Caco-2 (cell line): Measurements from ENCODE around the gene PCBP2. TPM values are rescaled to one million over a fixed set of nuclear protein-coding genes. Genes with fewer than 3 reads are reported as not detected.
A peak's percentile ranks its signal among the peaks of the same experiment; 100 is the strongest.

Experiments
- BruUV-seq: library from RNA; stranded (reverse); fragments of 400-500 nt; replicated peaks from 2 replicates; lab custom pipeline; 2021; lab: Mats Ljungman, UMichigan
- CTCF ChIA-PET: fragments of 300-600 bp; sonication (Branson Sonifier 250); formaldehyde crosslinking; loops from one replicate; lab custom pipeline; 2022; ENCODE audit warnings: antibody characterized with exemption; lab: Charles Lee
- POLR2A ChIA-PET: fragments of 300-600 bp; sonication (Branson Sonifier 250); formaldehyde crosslinking; loops from one replicate; lab custom pipeline; 2022; ENCODE audit warnings: antibody characterized with exemption; lab: Charles Lee
- DNase-seq, 2 experiments: peaks; one replicate each; pipeline versions ENCODE4 v3.0.0 to v3.0.0-alpha.2; 2020 to 2022
- H3K27me3 ChIP-seq: replicated peaks from 2 replicates; pipeline ENCODE4 v1.6.0; 2011; ENCODE audit warnings: low read length; ENCODE audit not compliant: control insufficient read depth, insufficient read depth
- H3K36me3 ChIP-seq: 2 replicates; pipeline ENCODE4 v1.5.1; 2011; ENCODE audit warnings: low read length; ENCODE audit not compliant: control insufficient read depth, insufficient read depth
- H3K4me1 ChIP-seq: fragments of 250-450 bp; sonication (Bioruptor Pico); 2 replicates; pipeline ENCODE4 v1.5.1; 2020; ENCODE audit warnings: mild to moderate bottlenecking
- H3K4me3 ChIP-seq: 2 replicates; pipeline ENCODE4 v1.5.1; 2011; ENCODE audit warnings: low read depth, mild to moderate bottlenecking, control low read depth, low read length
- H3K9me3 ChIP-seq: fragments of 250-450 bp; sonication (Bioruptor Pico); 2 replicates; pipeline ENCODE4 v1.5.1; 2020; ENCODE audit warnings: mild to moderate bottlenecking, moderate library complexity
- H3K27ac Mint-ChIP-seq: one replicate; pipeline ENCODE4 v1.8.0; 2022; ENCODE audit warnings: mixed read lengths; ENCODE audit not compliant: unreplicated experiment
- H3K27me3 Mint-ChIP-seq: one replicate; pipeline ENCODE4 v1.8.0; 2022; ENCODE audit warnings: mixed read lengths; ENCODE audit not compliant: insufficient read depth, unreplicated experiment
- H3K36me3 Mint-ChIP-seq: one replicate; pipeline ENCODE4 v1.8.0; 2022; ENCODE audit warnings: mild to moderate bottlenecking, mixed read lengths; ENCODE audit not compliant: insufficient read depth, unreplicated experiment
- H3K4me1 Mint-ChIP-seq: one replicate; pipeline ENCODE4 v1.8.0; 2022; ENCODE audit warnings: low read depth, mixed read lengths; ENCODE audit not compliant: unreplicated experiment
- H3K4me3 Mint-ChIP-seq: one replicate; pipeline ENCODE4 v1.8.0; 2022; ENCODE audit warnings: mild to moderate bottlenecking, moderate library complexity, mixed read lengths; ENCODE audit not compliant: unreplicated experiment
- H3K9me3 Mint-ChIP-seq: one replicate; pipeline ENCODE4 v1.8.0; 2022; ENCODE audit warnings: mixed read lengths; ENCODE audit not compliant: unreplicated experiment
- CTCF ChIP-seq, 2 experiments: fragments of 200-600 bp in 1 of 2; IDR thresholded peaks; 1 replicate in 1 of 2; 2 replicates in 1 of 2; pipeline versions ENCODE4 v1.5.1 to v1.8.0; 2011 to 2022; ENCODE audit warnings: antibody characterized with exemption in 1 of 2, control low read depth in 1 of 2, inconsistent platforms in 1 of 2, low read depth in 1 of 2, low read length in 1 of 2, mild to moderate bottlenecking in 1 of 2, moderate library complexity in 1 of 2; ENCODE audit not compliant: insufficient read depth in 1 of 2, severe bottlenecking in 1 of 2, unreplicated experiment in 1 of 2
- intact Hi-C: fragments of 100-400 bp; cut with micrococcal nuclease; formaldehyde crosslinking; loops from one replicate; pipeline ENCODE4 v1.10.0; 2022; ENCODE audit not compliant: unreplicated experiment
- total RNA-seq: library from RNA; stranded (reverse); gene quantifications from 2 replicates; pipeline ENCODE4 v1.2.3, GENCODE V29; 2022

PCBP2 gene
- total RNA-seq, 1 experiment from 2014 or later = 1,143 TPM

- peaks cover 76% of the 10 kb centered on the region for H3K36me3 Mint-ChIP-seq
- peak; percentile 90 to 91 for DNase-seq
- H3K4me1 Mint-ChIP-seq = peaks cover 26% of the 10 kb centered on the region
- H3K4me3 Mint-ChIP-seq = peak overlapping the region; percentile 79
- intact Hi-C loops = no loop called here
- Histone ChIP-seq H3K9me3 (no peaks in the 10 kb centered on the region), H3K4me1 (peaks cover 18% of the 10 kb centered on the region), H3K27me3 (no peaks in the 10 kb centered on the region), H3K36me3 (peaks cover 8% of the 10 kb centered on the region), H3K4me3 (peak overlapping the region; percentile 89)
- no peaks in the 10 kb centered on the region for H3K27me3 Mint-ChIP-seq
- POLR2A ChIA-PET = interaction anchor here (0.5 kb wide), 1 partner anchor 272 kb away, joined by 5 read pairs; no protein-coding TSS in a partner anchor
- H3K27ac Mint-ChIP-seq = peak overlapping the region; percentile 94
- CTCF ChIA-PET = interaction anchor here (0.7 to 1.0 kb wide), 2 partner anchors 23 to 27 kb away, joined by 3 read pairs; no protein-coding TSS in a partner anchor
- peak; percentile 15 to 45 for TF ChIP-seq CTCF (IDR thresholded peaks at IDR 0.05; ENCODE audit: insufficient read depth in 1 of 2, low read depth in 1 of 2, low read length in 1 of 2, severe bottlenecking in 1 of 2, unreplicated experiment in 1 of 2)
- no TSS peak for BruUV-seq
- no peaks in the 10 kb centered on the region for H3K9me3 Mint-ChIP-seq
Measured at GRCh38 chr12:53452159-53453077, 516 bp downstream of the PCBP2 start.

GRCh38 chr12:53453953-53454640 is 2.2 kb downstream of the PCBP2 start:
- Histone ChIP-seq H3K9me3 (no peaks in the 10 kb centered on the region), H3K36me3 (peaks cover 11% of the 10 kb centered on the region), H3K27me3 (no peaks in the 10 kb centered on the region), H3K4me3 (no peak overlapping the region), H3K4me1 (peaks cover 18% of the 10 kb centered on the region)
- no peaks in the 10 kb centered on the region for H3K9me3 Mint-ChIP-seq
- CTCF ChIA-PET = no interaction called here
- no peak for DNase-seq
- H3K4me1 Mint-ChIP-seq = peaks cover 26% of the 10 kb centered on the region
- TF ChIP-seq CTCF (IDR thresholded peaks at IDR 0.05; ENCODE audit: insufficient read depth in 1 of 2, low read depth in 1 of 2, low read length in 1 of 2, severe bottlenecking in 1 of 2, unreplicated experiment in 1 of 2) = no peak
- H3K27ac Mint-ChIP-seq = peak overlapping the region; percentile 94
- no peaks in the 10 kb centered on the region for H3K27me3 Mint-ChIP-seq
- H3K36me3 Mint-ChIP-seq = peaks cover 78% of the 10 kb centered on the region
- intact Hi-C loops = no loop called here
- POLR2A ChIA-PET = interaction anchor here (1.4 kb wide), 1 partner anchor 24 kb away, joined by 4 read pairs; no protein-coding TSS in a partner anchor
- BruUV-seq = no TSS peak
- peak overlapping the region; percentile 79 for H3K4me3 Mint-ChIP-seq

- peaks cover 84% of the 10 kb centered on the region for H3K36me3 Mint-ChIP-seq
- ChIA-PET CTCF (no interaction called here), POLR2A (interaction anchor here (0.7 to 1.4 kb wide), 2 partner anchors 23 to 130 kb away, joined by 3 to 4 read pairs; no protein-coding TSS in a partner anchor)
- Histone ChIP-seq H3K4me3 (no peak overlapping the region), H3K36me3 (peaks cover 11% of the 10 kb centered on the region), H3K27me3 (no peaks in the 10 kb centered on the region), H3K4me1 (peaks cover 18% of the 10 kb centered on the region), H3K9me3 (no peaks in the 10 kb centered on the region)
- H3K27me3 Mint-ChIP-seq = no peaks in the 10 kb centered on the region
- DNase-seq = no peak
- H3K27ac Mint-ChIP-seq = peak overlapping the region; percentile 94
- peaks cover 26% of the 10 kb centered on the region for H3K4me1 Mint-ChIP-seq
- H3K4me3 Mint-ChIP-seq = peak overlapping the region; percentile 79
- intact Hi-C loops = no loop called here
- no peak for TF ChIP-seq CTCF (IDR thresholded peaks at IDR 0.05; ENCODE audit: insufficient read depth in 1 of 2, low read depth in 1 of 2, low read length in 1 of 2, severe bottlenecking in 1 of 2, unreplicated experiment in 1 of 2)
- no peaks in the 10 kb centered on the region for H3K9me3 Mint-ChIP-seq
- BruUV-seq = no TSS peak
Measured at GRCh38 chr12:53454707-53455106, 2.8 kb downstream of the PCBP2 start.
